HepG2 (cell line): Measurements from ENCODE around the gene VAMP2. TPM values are rescaled to one million over a fixed set of nuclear protein-coding genes. Genes with fewer than 3 reads are reported as not detected.

Source experiments
- DNMT3B ChIP-seq: conservative IDR thresholded peaks from 2 replicates; pipeline ENCODE4 v1.6.1; 2016; ENCODE audit warnings: missing biosample characterization, control low read depth
- FOXP1 ChIP-seq, 2 experiments: fragments of 450-650 bp in 1 of 2; IDR thresholded peaks; 2 replicates each; pipeline ENCODE4 v1.6.1; 2017 to 2018; ENCODE audit warnings: antibody characterized with exemption in 1 of 2
- GABPB1 ChIP-seq: IDR thresholded peaks from 2 replicates; pipeline ENCODE4 v1.6.1; 2016; ENCODE audit warnings: mild to moderate bottlenecking, missing genetic modification reagents, moderate library complexity, missing compliant biosample characterization
- GZF1 ChIP-seq: sonication (generic); formaldehyde crosslinking; IDR thresholded peaks from 2 replicates; pipeline ENCODE4 v1.5.1; 2020; ENCODE audit warnings: mild to moderate bottlenecking, missing genetic modification reagents
- IRX3 ChIP-seq: sonication (generic); formaldehyde crosslinking; IDR thresholded peaks from 2 replicates; pipeline ENCODE4 v1.8.1; 2023; ENCODE audit warnings: mild to moderate bottlenecking, low read depth, missing genetic modification reagents, borderline replicate concordance
- KDM2A ChIP-seq: sonication (generic); formaldehyde crosslinking; IDR thresholded peaks from 2 replicates; pipeline ENCODE4 v1.4.0; 2020; ENCODE audit warnings: low read depth, missing genetic modification reagents, borderline replicate concordance
- MTA3 ChIP-seq: sonication (generic); formaldehyde crosslinking; IDR thresholded peaks from 2 replicates; pipeline ENCODE4 v1.4.0; 2020; ENCODE audit warnings: missing genetic modification reagents
- NFIB ChIP-seq: sonication (generic); formaldehyde crosslinking; IDR thresholded peaks from 2 replicates; pipeline ENCODE4 v1.9.0; 2021; ENCODE audit warnings: missing genetic modification reagents, mild to moderate bottlenecking, borderline replicate concordance
- SAP130 ChIP-seq: IDR thresholded peaks from 2 replicates; pipeline ENCODE4 v1.6.1; 2016; ENCODE audit warnings: low read depth
- TBX2 ChIP-seq: sonication (generic); formaldehyde crosslinking; IDR thresholded peaks from 2 replicates; pipeline ENCODE4 v1.5.0; 2020; ENCODE audit warnings: missing genetic modification reagents, mild to moderate bottlenecking, borderline replicate concordance
- TBX3 ChIP-seq: fragments of 450-650 bp; IDR thresholded peaks from 2 replicates; pipeline ENCODE4 v1.6.1; 2017; ENCODE audit warnings: antibody characterized with exemption, mild to moderate bottlenecking, inconsistent platforms, borderline replicate concordance
- TCF12 ChIP-seq, 2 experiments: fragments of 450-650 bp in 1 of 2; sonication (generic) in 1 of 2; formaldehyde crosslinking in 1 of 2; IDR thresholded peaks; 2 replicates each; pipeline versions ENCODE4 v1.6.1 to v1.8.0; 2017 to 2022; ENCODE audit warnings: antibody characterized with exemption in 1 of 2, mild to moderate bottlenecking in 1 of 2, missing genetic modification reagents in 1 of 2, moderate library complexity in 1 of 2
- TEAD3 ChIP-seq: optimal IDR thresholded peaks from 2 replicates; pipeline ENCODE3; 2016; ENCODE audit warnings: borderline replicate concordance
- THAP11 ChIP-seq: IDR thresholded peaks from 2 replicates; pipeline ENCODE4 v1.6.1; 2016; ENCODE audit warnings: missing biosample characterization, missing genetic modification reagents
- YY1 ChIP-seq: IDR thresholded peaks from 2 replicates; pipeline ENCODE4 v1.6.1; 2011; ENCODE audit warnings: low read length, low read depth, moderate library complexity, mild to moderate bottlenecking; ENCODE audit not compliant: insufficient read depth, insufficient replicate concordance
- ZFP62 ChIP-seq: sonication (generic); formaldehyde crosslinking; IDR thresholded peaks from 2 replicates; pipeline ENCODE4 v1.4.0; 2020; ENCODE audit warnings: missing genetic modification reagents
- ZMYM4 ChIP-seq: sonication (generic); formaldehyde crosslinking; IDR thresholded peaks from 2 replicates; pipeline ENCODE4 v1.8.1; 2023; ENCODE audit warnings: mild to moderate bottlenecking, missing genetic modification reagents
- ZNF224 ChIP-seq: sonication (generic); formaldehyde crosslinking; IDR thresholded peaks from 2 replicates; pipeline ENCODE4 v1.5.0; 2020; ENCODE audit warnings: mild to moderate bottlenecking, missing genetic modification reagents
- ZNF543 ChIP-seq: sonication (generic); formaldehyde crosslinking; IDR thresholded peaks from 2 replicates; pipeline ENCODE4 v1.4.0; 2020; ENCODE audit warnings: mild to moderate bottlenecking, missing genetic modification reagents
- ZNF552 ChIP-seq: sonication (generic); formaldehyde crosslinking; IDR thresholded peaks from 2 replicates; pipeline ENCODE4 v1.9.0; 2022; ENCODE audit warnings: missing genetic modification reagents, mild to moderate bottlenecking, borderline replicate concordance
- ZNF556 ChIP-seq: sonication (generic); formaldehyde crosslinking; IDR thresholded peaks from 2 replicates; pipeline ENCODE4 v1.4.0; 2020; ENCODE audit warnings: mild to moderate bottlenecking, missing genetic modification reagents, borderline replicate concordance
- ZNF589 ChIP-seq: sonication (generic); formaldehyde crosslinking; conservative IDR thresholded peaks from 2 replicates; pipeline ENCODE4 v1.8.0; 2022; ENCODE audit warnings: mild to moderate bottlenecking, moderate library complexity, missing genetic modification reagents
- ZNF678 ChIP-seq: sonication (generic); formaldehyde crosslinking; IDR thresholded peaks from 2 replicates; pipeline ENCODE4 v1.4.0; 2020; ENCODE audit warnings: mild to moderate bottlenecking, missing genetic modification reagents
- ZNF792 ChIP-seq: IDR thresholded peaks from 2 replicates; pipeline ENCODE4 v1.6.1; 2016
- polyA plus RNA-seq, 8 experiments: library from polyadenylated mRNA; depleted of rRNA in 3 of 8; stranded (reverse) in 7 of 8; unstranded in 1 of 8; fragments of >200 nt; fragmentation: Illumina TruSeq in 4 of 8; extraction: Trizol in 4 of 8; gene quantifications; 2 replicates each; pipeline versions ENCODE4 v1.2.1 to v1.2.3, GENCODE V29; 2011 to 2016; ENCODE audit warnings: low read depth in 4 of 8, missing spikeins in 1 of 8, mixed read lengths in 1 of 8; ENCODE audit not compliant: insufficient read depth in 1 of 8
- total RNA-seq, 5 experiments: library from RNA; depleted of rRNA; stranded (reverse); fragments of >200 nt; fragmentation: Illumina TruSeq; extraction: Trizol; gene quantifications; 2 replicates each; pipeline ENCODE4 v1.2.3, GENCODE V29; 2016; ENCODE audit warnings: low read depth in 1 of 5
- TF ChIP-seq, protein P1 (sequence below): sonication (generic); formaldehyde crosslinking; IDR thresholded peaks from 2 replicates; pipeline ENCODE4 v1.4.0; 2020; ENCODE audit warnings: mild to moderate bottlenecking, missing genetic modification reagents
- TF ChIP-seq, protein P2 (sequence below), 2 experiments: sonication (generic) in 1 of 2; formaldehyde crosslinking in 1 of 2; IDR thresholded peaks; 2 replicates each; pipeline versions ENCODE4 v1.4.0 to v1.6.1; 2016 to 2020; ENCODE audit warnings: borderline replicate concordance in 1 of 2, low read depth in 1 of 2, mild to moderate bottlenecking in 1 of 2, missing genetic modification reagents in 1 of 2

VAMP2 gene
- total and polyA plus RNA-seq, 2 of the 13 experiments (the other 11 are each of a cell fraction or from before 2014, with no cell fraction given), result 3.9 to 17.2 TPM

DNA sequence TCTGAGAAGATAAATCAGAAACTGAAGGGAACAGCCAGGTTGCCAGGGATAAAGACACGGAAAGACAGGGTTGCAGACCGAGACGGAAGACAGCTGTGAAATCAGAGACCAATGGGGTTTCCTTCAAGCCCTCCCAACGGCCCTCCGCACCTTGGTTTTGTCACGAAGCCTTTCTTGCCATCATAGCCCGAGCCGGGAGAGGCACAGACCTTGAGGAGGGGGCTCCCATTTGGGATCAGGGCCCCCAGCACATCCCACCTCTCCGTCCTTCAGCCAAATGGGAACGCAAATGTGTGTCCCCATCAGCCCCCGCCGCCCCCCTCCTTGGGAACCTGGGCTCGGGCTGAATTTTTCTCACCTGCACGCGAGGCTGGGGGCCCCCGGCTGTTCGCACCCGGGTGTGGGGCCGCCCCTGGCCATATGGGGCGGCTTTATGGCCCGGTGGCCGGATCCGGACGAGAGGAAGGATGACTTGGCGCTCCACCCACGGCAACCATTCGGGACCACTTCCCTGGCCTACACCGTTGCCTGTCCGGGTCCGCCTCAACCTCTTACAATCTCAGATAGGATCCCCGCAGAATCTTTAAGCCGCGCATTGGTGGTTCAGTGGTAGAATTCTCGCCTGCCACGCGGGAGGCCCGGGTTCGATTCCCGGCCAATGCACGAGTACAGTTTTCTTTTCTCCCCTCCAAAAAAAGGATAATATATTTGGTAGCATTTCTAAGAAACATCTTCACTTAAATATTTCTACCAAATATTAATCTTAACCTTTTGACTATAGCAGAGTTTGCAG is 37.4 kb downstream of the VAMP2 start (continued):
- TF ChIP-seq, protein P1, sequence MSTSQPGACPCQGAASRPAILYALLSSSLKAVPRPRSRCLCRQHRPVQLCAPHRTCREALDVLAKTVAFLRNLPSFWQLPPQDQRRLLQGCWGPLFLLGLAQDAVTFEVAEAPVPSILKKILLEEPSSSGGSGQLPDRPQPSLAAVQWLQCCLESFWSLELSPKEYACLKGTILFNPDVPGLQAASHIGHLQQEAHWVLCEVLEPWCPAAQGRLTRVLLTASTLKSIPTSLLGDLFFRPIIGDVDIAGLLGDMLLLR (CRISPR knock-in tag), result 0 out of 2 replicates have a peak, but pooled peaks have one; percentile 41
- no peak for TF ChIP-seq GZF1
- no peak for TF ChIP-seq YY1
- no peak for TF ChIP-seq ZNF543 (CRISPR knock-in tag)
- 0 out of 2 replicates have a peak, but pooled peaks have one; percentile 37 for TF ChIP-seq THAP11 (CRISPR knock-in tag)
- no peak for TF ChIP-seq DNMT3B
- TF ChIP-seq ZFP62, result no peak
- TF ChIP-seq ZNF552 (CRISPR knock-in tag), result no peak
- no peak for TF ChIP-seq FOXP1 (IDR thresholded peaks at IDR 0.05)
- TF ChIP-seq FOXP1 (CRISPR knock-in tag; IDR thresholded peaks at IDR 0.05), result no peak
- 0 out of 2 replicates have a peak, but pooled peaks have one; percentile 44 for TF ChIP-seq ZNF224
- peak; percentile 24 for TF ChIP-seq GABPB1
- no peak for TF ChIP-seq NFIB (CRISPR knock-in tag)
- no peak for TF ChIP-seq TCF12 (IDR thresholded peaks at IDR 0.05)
- no peak for TF ChIP-seq TCF12 (CRISPR knock-in tag; IDR thresholded peaks at IDR 0.05)
- no peak for TF ChIP-seq ZNF678 (CRISPR knock-in tag)
- no peak for TF ChIP-seq IRX3
- TF ChIP-seq TEAD3 (CRISPR knock-in tag), result peak; percentile 12
- TF ChIP-seq MTA3 (CRISPR knock-in tag), result no peak
- TF ChIP-seq SAP130 (CRISPR knock-in tag), result peak; percentile 50
- no peak for TF ChIP-seq ZMYM4 (CRISPR knock-in tag)
- no peak for TF ChIP-seq ZNF556
- TF ChIP-seq KDM2A (CRISPR knock-in tag), result peak; percentile 67; the same call in 1 of the 2 replicates
- TF ChIP-seq TBX2 (CRISPR knock-in tag), result peak; percentile 61
- no peak for TF ChIP-seq TBX3
- TF ChIP-seq, protein P2, sequence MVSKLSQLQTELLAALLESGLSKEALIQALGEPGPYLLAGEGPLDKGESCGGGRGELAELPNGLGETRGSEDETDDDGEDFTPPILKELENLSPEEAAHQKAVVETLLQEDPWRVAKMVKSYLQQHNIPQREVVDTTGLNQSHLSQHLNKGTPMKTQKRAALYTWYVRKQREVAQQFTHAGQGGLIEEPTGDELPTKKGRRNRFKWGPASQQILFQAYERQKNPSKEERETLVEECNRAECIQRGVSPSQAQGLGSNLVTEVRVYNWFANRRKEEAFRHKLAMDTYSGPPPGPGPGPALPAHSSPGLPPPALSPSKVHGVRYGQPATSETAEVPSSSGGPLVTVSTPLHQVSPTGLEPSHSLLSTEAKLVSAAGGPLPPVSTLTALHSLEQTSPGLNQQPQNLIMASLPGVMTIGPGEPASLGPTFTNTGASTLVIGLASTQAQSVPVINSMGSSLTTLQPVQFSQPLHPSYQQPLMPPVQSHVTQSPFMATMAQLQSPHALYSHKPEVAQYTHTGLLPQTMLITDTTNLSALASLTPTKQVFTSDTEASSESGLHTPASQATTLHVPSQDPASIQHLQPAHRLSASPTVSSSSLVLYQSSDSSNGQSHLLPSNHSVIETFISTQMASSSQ (IDR thresholded peaks at IDR 0.05; ENCODE audit: low read depth), result peak; percentile 34; the same call in 1 of the 2 replicates
- TF ChIP-seq, protein P2 (CRISPR knock-in tag; IDR thresholded peaks at IDR 0.05; ENCODE audit: borderline replicate concordance), result no peak
- TF ChIP-seq ZNF792 (CRISPR knock-in tag), result peak; percentile 40; the same call in 1 of the 2 replicates
- TF ChIP-seq ZNF589 (CRISPR knock-in tag), result no peak
